GM21390 (cell line): ENCODE measurements around the gene DEPDC7.

Source experiments
- ATAC-seq: cut with Tn5 transposase; IDR thresholded peaks from one replicate; pipeline ENCODE4 v1.9.1; 2021; ENCODE audit not compliant: unreplicated experiment

The DEPDC7 gene

DNA sequence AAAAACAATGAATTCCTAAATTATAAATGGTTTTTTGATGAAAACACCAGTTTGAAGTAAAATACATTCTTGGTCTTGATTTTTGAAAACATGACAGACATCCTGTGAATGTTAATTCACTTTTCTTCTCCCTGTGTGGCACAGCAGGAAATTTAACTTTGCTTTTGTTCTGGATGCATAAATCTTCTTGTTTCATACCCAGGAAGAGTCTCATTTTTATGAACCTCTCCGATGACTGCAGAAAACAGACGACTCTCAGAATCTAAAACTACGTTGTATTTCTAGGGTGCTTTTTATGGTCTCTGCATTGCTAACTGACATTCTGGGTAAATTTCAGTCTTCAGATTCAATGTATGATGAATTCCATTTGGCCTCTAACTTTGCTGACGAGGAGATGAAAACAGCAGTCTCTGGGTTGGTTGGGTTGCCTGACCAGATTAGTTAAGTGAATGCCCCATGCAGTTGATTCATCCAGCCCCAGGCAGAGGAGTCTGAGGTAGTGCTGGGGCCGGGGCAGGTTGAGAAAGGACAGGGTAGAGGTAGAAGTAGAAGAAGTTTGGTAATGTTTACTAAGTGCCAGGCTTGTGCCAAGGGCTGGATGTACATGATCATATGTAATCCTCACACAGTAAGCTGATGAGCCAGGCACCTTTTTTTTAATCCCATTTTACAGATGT lies 43.8 kb downstream of the DEPDC7 start:
- no peak for ATAC-seq

GRCh38 chr11:33060271-33060670 lies 44.6 kb downstream of the DEPDC7 start:
- no peak for ATAC-seq

DNA sequence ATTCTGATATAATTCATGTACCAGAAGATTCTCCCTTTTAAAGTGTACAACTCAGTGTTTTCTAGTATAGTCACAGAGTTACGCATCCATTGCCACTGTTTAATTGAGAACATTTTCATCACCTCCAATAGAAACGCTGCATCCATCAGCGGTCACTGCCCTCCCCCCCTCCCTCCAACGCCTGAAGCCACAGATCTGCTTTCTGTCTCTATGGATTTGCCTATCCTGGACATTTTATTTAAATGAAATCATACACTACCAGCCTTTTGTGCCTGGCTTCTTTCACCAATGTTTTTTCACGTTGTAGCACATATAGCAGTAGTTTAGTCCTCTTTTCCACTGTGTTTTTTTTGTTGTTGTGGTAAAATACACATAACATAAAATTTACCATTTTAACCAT lies 46.5 kb downstream of the DEPDC7 start:
- ATAC-seq = no peak

DNA sequence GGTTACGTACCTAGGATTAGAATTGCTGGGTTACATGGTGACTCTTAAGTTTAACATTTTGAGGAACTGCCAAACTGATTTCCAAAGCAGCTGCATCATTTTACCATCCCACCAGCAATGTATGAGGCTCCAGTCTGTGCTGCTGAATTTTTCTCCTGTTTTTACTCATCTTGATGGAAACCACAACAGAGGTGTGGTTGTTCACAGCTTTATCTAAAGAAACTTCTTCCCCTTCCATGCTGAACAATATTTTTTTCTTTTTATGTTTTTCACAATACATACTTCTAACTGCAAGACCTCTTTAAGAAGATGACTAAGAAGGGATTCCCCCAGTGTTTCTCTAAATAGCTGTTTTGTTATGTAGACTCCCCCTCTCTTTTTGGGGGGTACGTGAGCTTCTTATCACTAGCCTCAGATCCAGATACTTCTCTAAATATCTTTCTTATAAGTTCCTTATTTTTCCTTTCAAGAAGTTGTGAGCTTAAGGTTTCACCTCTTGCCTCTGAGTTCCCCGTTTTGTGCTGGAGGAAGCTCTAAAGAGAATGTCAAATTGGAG lies 47.7 kb downstream of the DEPDC7 start:
- ATAC-seq = peak; percentile 56

GRCh38 chr11:33064033-33064825 lies 48.6 kb downstream of the DEPDC7 start:
- no peak for ATAC-seq

GRCh38 chr11:33064866-33065265 lies 49.2 kb downstream of the DEPDC7 start:
- ATAC-seq = no peak

DNA sequence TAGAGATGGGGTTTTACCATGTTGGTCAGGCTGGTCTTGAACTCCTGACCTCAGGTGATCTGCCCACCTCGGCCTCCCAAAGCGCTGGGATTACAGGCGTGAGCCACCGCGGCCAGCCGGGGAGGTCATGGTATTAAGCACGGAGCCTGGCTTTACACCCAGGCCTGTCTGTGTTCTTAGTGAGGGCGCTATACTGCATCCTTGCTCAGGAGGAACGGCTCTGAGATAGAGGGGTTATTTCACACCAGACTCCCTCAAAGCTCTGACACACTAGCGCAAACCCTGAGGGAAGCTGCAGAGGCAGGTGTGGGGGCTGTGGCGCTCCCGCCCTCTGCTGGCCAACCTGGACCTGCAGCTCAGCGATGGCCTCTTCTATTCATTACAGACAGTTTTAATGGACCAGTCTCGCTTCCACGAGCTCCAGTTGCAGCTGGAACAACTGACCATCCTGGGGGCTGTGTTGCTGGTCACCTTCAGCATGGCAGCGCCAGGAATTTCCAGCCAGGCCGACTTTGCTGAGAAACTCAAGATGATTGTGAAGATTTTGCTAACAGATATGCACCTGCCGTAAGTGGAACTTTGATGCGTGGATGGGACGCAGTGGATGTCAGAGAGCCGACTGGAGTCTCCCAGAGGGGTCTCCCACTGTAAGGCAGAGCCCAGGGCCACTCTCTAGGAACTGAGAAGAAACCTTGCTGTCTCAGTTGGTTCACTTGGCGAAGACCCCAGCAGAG lies 49.9 kb downstream of the DEPDC7 start:
- ATAC-seq = peak; percentile 47

DNA sequence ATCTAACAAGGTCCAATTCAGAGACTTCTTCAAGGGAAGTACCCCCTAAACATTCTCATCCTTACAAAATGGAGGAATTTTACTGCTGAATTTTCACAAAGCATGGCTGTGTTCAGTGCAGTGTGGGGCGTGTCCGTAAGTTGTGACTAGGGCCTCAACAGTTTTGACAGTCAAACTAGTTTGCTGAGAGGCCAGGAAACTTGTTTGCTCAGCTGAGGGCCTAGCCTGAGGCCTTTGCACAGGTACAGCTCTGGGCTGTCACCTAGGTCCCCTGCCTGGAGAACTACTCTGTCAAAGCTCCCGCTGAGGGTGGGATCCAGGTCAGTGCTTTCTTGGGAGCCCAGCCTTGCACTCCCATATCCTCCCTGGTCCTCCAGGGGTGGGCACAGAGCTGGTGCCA lies 51.6 kb downstream of the DEPDC7 start:
- no peak for ATAC-seq

DNA sequence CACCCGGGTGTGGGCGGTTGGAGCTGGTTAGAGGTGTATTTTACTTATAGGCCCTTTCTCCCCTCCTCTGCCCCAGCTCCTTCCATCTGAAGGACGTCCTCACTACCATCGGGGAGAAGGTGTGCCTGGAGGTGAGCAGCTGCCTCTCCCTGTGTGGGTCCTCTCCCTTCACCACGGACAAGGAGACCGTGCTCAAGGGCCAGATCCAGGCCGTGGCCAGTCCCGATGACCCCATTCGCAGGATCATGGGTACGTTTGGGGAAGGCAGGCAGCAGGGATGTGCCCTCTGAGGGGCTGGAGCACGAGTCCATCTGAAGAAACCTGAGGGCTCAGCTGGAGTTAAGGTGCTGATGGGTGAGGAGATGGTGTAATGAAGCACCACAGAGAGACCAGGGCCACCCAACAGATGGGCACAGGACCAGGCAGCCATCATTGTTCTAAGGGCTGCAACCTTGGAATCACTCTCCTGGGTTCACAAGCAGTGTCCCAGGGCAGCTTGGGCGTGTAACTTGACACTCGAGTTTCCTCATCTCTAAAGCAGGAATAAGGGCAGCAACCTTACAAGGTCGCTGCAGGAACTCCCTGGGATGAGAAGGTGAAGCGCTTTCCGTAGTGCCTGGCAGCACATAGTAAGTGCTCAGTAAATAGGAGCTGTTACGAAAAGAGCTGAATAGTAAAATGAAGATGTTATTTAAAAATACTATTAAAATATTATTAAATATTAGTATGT lies 53.1 kb downstream of the DEPDC7 start:
- no peak for ATAC-seq

DNA sequence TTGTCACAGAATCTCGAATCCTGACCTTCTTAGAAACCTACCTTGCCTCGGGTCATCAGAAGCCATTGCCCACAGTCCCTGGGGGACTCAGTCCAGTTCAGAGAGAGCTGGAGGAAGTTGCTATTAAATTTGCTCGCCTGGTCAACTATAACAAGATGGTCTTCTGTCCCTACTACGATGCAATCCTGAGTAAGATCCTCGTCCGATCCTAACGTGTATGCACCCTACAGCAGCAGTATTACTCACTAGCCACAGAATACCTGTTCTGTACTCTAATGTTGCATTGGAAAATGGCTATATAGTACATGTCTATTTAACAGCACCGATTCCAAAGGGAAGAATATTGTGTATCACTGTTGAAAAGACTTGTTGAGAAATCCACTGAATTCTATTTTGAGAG lies 56.8 kb downstream of the DEPDC7 start:
- ATAC-seq = no peak
